GM21619 (cell line): ENCODE results near the gene QRFP.

Source experiments
- ATAC-seq: cut with Tn5 transposase; IDR thresholded peaks from one replicate; pipeline ENCODE4 v1.9.1; 2021; ENCODE audit not compliant: unreplicated experiment

Gene QRFP

DNA sequence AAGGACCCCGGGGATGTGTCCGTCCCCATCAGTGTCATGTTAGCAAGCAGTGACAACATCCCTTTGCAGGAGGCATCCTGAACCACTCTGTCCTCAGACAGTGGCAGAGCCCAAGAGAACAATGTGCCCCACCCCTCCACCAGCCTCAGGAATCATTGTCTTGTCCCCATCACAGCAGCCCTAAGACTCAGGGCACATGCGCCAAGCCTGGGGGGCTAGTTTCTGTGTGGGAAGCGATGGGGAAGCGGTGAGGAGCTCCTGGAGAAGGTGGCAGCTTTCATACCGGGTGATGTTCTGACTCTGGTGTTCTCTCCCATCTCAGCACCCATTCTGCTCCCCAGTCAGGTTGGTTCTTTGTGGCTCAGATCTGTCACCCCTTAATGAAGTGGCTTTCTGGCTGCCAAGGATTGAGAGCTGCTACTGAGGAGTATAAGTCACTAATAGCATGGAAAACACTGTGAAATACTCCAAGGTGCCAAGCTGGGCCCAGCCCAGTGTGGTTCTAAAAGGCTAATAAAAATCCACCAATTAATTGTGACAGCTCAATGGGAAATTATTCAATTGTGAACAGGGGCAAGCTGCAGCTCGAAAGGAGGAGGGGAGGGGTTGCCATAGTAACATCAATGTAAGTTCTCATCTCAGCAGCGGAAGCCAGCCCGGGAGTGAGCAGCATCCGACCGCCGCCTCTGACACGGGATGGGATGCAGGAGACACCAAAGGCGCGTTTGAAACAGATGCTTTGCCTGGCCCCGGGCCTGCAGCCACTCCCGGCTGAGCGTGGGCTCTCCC, 4.7 kb downstream of the QRFP start:
- no peak for ATAC-seq

DNA sequence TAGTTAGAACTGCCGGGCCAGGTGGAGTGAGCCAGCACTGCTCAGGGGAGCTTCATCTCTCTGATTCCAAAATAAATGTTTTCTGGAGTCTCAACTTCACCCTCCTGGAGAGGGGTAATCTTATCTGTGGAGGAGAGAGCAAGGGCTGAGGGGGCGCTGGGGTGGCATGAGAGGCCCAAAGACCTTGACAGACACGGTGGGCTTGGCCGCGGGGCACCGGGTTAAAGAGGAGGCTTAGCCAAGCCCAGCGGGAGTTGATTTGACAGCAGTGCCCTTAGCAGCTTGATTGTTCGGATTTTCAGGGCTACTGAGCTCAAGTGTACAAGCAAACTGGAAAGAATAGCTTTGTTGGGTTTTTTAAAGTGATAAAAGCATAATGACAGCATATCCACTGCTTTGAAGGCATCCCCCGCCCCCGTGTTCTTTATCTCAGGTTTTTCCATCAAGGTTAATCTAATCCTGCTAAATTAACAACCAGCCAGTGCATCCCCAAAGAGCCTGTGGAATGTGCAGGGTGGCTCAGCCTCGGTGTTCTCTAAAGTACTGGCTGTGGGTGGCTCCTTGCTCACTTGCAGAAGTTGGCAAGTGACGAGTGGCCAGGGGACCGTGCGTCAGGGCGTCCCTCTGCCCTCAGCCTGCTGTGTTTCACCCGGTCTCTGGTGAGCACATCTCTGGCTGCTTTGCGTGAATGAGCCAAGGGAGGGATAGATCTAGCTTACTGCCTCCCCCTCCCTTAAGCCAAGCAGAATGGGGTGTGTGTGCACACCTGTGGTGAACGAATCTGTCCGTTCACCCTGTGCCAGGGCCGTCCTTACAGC, 5.5 kb downstream of the QRFP start:
- ATAC-seq, result no peak

GRCh38 chr9:130890124-130890523, 6.5 kb downstream of the QRFP start:
- no peak for ATAC-seq

DNA sequence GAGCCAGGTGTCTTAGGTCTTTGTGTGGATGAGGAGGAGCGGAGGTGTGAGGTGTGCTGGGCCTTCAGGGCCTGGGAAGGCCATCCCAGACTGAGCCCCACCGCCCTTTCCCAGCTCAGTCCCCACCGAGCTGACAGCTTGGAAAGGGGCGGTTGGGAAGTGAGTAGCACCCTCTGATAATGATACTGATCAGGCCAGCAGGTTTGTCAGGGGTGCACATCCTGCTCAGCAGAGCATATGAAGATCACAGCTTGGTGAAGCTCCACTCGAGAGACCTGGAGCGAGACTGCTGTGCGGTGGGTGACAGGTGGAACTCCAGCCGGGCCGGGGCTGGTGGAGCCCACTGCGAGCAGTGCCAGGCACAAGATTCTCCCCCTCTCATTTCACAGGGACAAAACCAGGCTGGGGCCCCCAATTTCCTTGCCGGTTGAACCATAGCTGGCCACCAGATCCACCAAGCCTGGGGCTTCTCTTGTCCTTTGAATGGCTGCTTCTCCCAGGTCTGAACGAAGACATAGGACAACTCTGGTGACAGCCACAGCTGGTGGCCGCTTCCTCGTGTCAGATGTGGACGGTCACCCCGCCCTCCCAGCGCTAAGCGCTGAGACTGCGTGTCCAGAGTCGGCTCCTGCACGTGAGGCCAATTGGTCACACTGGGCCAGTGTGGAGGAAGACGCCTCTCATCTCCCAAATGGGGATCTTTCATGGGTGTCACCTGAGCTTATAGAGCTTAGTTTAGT, 8.3 kb downstream of the QRFP start:
- ATAC-seq, result no peak

- ATAC-seq, result no peak
These were observed 9.0 kb downstream of the QRFP start for GRCh38 chr9:130887494-130888144.

GRCh38 chr9:130886981-130887380, 9.6 kb downstream of the QRFP start:
- no peak for ATAC-seq

DNA sequence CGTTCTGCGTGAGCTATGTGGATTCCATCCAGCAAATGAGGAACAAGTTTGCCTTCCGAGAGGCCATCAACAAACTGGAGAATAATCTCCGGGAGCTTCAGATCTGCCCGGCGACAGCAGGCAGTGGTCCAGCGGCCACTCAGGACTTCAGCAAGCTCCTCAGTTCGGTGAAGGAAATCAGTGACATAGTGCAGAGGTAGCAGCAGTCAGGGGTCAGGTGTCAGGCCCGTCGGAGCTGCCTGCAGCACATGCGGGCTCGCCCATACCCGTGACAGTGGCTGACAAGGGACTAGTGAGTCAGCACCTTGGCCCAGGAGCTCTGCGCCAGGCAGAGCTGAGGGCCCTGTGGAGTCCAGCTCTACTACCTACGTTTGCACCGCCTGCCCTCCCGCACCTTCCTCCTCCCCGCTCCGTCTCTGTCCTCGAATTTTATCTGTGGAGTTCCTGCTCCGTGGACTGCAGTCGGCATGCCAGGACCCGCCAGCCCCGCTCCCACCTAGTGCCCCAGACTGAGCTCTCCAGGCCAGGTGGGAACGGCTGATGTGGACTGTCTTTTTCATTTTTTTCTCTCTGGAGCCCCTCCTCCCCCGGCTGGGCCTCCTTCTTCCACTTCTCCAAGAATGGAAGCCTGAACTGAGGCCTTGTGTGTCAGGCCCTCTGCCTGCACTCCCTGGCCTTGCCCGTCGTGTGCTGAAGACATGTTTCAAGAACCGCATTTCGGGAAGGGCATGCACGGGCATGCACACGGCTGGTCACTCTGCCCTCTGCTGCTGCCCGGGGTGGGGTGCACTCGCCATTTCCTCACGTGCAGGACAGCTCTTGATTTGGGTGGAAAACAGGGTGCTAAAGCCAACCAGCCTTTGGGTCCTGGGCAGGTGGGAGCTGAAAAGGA, 10.9 kb downstream of the QRFP start:
- no peak for ATAC-seq

DNA sequence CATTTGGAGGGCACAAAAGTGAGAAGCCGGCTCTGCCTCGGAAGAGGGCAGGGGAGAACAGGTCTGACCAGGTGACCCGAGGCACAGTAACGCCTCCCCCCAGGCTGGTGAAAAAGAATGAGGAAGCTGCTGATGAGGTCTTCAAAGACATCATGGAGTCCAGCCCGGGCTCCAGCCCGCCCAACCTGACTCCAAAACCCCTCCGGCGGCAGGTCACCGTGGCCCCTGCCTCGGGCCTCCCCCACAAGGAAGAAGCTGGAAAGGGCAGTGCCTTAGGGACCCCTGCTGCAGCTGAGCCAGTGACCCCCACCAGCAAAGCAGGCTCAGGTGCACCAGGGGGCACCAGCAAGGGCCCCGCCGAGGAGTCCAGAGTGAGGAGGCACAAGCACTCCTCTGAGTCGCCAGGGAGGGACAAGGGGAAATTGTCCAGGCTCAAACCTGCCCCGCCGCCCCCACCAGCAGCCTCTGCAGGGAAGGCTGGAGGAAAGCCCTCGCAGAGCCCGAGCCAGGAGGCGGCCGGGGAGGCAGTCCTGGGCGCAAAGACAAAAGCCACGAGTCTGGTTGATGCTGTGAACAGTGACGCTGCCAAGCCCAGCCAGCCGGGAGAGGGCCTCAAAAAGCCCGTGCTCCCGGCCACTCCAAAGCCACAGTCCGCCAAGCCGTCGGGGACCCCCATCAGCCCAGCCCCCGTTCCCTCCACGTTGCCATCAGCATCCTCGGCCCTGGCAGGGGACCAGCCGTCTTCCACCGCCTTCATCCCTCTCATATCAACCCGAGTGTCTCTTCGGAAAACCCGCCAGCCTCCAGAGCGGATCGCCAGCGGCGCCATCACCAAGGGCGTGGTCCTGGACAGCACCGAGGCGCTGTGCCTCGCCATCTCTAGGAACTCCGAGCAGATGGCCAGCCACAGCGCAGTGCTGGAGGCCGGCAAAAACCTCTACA, 11.8 kb downstream of the QRFP start:
- ATAC-seq, result no peak

- no peak for ATAC-seq
These were observed 12.5 kb downstream of the QRFP start for GRCh38 chr9:130884111-130884531.

GRCh38 chr9:130883479-130883878, 13.1 kb downstream of the QRFP start:
- no peak for ATAC-seq

GRCh38 chr9:130882696-130883225, 13.9 kb downstream of the QRFP start:
- ATAC-seq, result no peak

- no peak for ATAC-seq
These were observed 15.1 kb downstream of the QRFP start for GRCh38 chr9:130881516-130881915.

- ATAC-seq, result no peak
These were observed 15.9 kb downstream of the QRFP start for GRCh38 chr9:130880599-130881220.

DNA sequence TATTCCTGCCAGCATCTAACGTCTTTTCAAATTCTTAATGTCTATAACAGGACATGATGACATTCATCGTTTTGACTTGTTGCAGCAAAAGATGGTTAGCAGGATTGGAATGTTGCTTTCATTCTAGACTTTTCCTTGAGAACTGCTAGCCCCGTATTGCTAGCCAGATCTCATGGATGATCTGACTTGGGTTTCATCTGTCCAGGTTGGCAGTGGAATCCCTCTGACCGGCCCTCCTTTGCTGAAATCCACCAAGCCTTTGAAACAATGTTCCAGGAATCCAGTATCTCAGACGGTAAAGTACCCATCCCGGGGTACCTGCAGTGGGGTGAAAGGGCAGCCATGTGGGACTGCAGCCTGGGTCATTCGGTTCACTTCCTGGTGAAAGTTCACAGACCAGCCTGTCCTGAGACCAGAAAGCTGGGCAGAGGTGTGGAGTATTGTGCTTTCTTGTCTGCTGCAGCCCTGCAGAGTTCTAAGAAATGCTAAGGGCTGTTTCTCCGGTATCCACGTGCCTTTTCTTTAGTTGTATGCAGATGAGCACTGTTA, 16.7 kb downstream of the QRFP start:
- ATAC-seq, result no peak

DNA sequence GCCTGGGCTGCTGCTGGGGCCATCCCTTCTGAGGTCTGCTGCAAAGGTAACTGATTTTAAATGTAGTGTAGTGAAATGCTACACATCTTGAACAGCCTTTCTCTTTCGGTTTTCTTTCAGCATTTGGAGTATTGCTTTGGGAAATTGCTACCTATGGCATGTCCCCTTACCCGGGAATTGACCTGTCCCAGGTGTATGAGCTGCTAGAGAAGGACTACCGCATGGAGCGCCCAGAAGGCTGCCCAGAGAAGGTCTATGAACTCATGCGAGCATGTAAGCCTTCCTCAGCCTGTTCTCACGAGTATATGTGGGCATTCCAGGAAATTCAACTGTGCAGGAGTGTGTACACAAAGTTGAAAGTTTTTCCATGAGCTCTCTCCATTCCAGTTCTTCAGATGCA, 18.3 kb downstream of the QRFP start:
- ATAC-seq, result no peak

DNA sequence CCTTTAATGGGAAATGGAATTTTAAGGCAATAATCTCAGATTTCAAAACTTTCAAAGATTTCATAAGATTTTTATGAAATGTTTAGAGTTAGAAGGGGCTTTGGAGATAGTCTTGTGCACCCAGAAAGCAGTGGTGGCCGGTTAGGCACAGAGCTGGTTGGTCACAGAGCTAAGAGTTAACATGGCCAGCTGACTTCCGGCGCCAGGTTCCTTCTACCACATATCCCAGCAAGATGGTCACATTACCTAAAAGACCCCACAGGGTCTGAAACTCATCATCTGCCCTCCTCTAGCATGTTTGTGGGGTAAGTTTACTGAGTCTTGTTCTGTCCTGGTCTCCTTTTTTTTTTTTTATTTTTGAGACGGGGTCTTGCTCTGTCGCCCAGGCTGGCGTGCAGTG, 19.3 kb downstream of the QRFP start:
- no peak for ATAC-seq

GRCh38 chr9:130874783-130875182, 21.8 kb downstream of the QRFP start:
- no peak for ATAC-seq

- no peak for ATAC-seq
These were observed 22.6 kb downstream of the QRFP start for GRCh38 chr9:130873966-130874365.
